PC-3 (cell line): ENCODE measurements around the gene KDM7A.

Experiments used
- EZH2phosphoT487 ChIP-seq: fragments of 300-600 bp; sonication (generic); IDR thresholded peaks from 2 replicates; pipeline ENCODE4 v1.6.1; 2018; ENCODE audit warnings: mild to moderate bottlenecking, antibody characterized with exemption, low read length, borderline replicate concordance
- TF ChIP-seq, protein P1 (sequence below): fragments of 300-600 bp; sonication (generic); conservative IDR thresholded peaks from 2 replicates; pipeline ENCODE4 v1.5.1; 2017; ENCODE audit warnings: antibody characterized with exemption, low read depth, mild to moderate bottlenecking, low read length

GRCh38 chr7:140035400-140036223 lies 141.2 kb downstream of the KDM7A start:
- TF ChIP-seq, protein P1, sequence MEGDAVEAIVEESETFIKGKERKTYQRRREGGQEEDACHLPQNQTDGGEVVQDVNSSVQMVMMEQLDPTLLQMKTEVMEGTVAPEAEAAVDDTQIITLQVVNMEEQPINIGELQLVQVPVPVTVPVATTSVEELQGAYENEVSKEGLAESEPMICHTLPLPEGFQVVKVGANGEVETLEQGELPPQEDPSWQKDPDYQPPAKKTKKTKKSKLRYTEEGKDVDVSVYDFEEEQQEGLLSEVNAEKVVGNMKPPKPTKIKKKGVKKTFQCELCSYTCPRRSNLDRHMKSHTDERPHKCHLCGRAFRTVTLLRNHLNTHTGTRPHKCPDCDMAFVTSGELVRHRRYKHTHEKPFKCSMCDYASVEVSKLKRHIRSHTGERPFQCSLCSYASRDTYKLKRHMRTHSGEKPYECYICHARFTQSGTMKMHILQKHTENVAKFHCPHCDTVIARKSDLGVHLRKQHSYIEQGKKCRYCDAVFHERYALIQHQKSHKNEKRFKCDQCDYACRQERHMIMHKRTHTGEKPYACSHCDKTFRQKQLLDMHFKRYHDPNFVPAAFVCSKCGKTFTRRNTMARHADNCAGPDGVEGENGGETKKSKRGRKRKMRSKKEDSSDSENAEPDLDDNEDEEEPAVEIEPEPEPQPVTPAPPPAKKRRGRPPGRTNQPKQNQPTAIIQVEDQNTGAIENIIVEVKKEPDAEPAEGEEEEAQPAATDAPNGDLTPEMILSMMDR: no peak
- TF ChIP-seq EZH2phosphoT487: no peak
